Thyroid gland (tissue), 4 donors: ENCODE data around the gene MECR. TPM values are rescaled to one million over a fixed set of nuclear protein-coding genes. Genes with fewer than 3 reads are reported as not detected.

ENCODE experiments used
- DNase-seq, 2 donors: peaks; one replicate each; pipeline ENCODE4 v3.0.0-alpha.2; 2019
- H3K27ac ChIP-seq, 3 donors: fragments of 200-600 bp; sonication (generic); 1 replicate in 2 of 3; 2 replicates in 1 of 3; pipeline ENCODE4 v1.5.1; 2016 to 2019; ENCODE audit warnings: mild to moderate bottlenecking in 1 of 3, moderate library complexity in 1 of 3
- H3K27me3 ChIP-seq: fragments of 200-600 bp; sonication (generic); one replicate; pipeline ENCODE4 v1.5.1; 2019
- H3K36me3 ChIP-seq, 2 donors: fragments of 200-600 bp; sonication (generic); one replicate each; pipeline ENCODE4 v1.5.1; 2016 to 2019
- H3K4me1 ChIP-seq, 2 donors: fragments of 200-600 bp; sonication (generic); one replicate each; pipeline ENCODE4 v1.5.1; 2017 to 2019
- H3K4me3 ChIP-seq, 3 donors: fragments of 200-600 bp; sonication (generic); replicated peaks in 1 of 3; 1 replicate in 2 of 3; 2 replicates in 1 of 3; pipeline ENCODE4 v1.5.1; 2016; ENCODE audit warnings: mild to moderate bottlenecking in 1 of 3
- H3K9me3 ChIP-seq: fragments of 200-600 bp; sonication (generic); one replicate; pipeline ENCODE4 v1.5.1; 2017
- CTCF ChIP-seq, 6 experiments: fragments of 200-600 bp in 3 of 6; fragments of 450-650 bp in 3 of 6; sonication (generic) in 3 of 6; IDR thresholded peaks; one replicate each; pipeline ENCODE4 v1.5.1; 2016 to 2019; ENCODE audit warnings: antibody characterized with exemption in 6 of 6, mild to moderate bottlenecking in 2 of 6, inconsistent platforms in 1 of 6, moderate library complexity in 1 of 6
- POLR2A ChIP-seq, 2 donors: fragments of 450-650 bp; IDR thresholded peaks; one replicate each; pipeline ENCODE4 v1.6.1; 2017; ENCODE audit warnings: antibody characterized with exemption in 2 of 2, mild to moderate bottlenecking in 2 of 2, moderate library complexity in 1 of 2
- WGBS, 2 donors: methylation state at CpG; one replicate each; pipeline ENCODE4 v1.1.5; 2017; 5-methylcytosine and 5-hydroxymethylcytosine counted together
- intact Hi-C: fragments of 100-400 bp; cut with DNase I; formaldehyde crosslinking; loops from one replicate; pipeline ENCODE4 v1.15.1; 2023
- total RNA-seq, 4 donors: library from RNA; depleted of rRNA; stranded (reverse); fragments of >200 nt; gene quantifications; one replicate each; pipeline ENCODE4 v1.2.3, GENCODE V29; 2016

MECR gene
- total RNA-seq, 4 donors from 2014 or later: 10.2 to 30.9 (median 18.0) TPM

GRCh38 chr1:29197590-29197924, 33.2 kb downstream of the MECR start:
- no peak for TF ChIP-seq POLR2A (IDR thresholded peaks at IDR 0.05)
- peak in 3 of 6 experiments; percentile 29 to 42 (median 41) for TF ChIP-seq CTCF (IDR thresholded peaks at IDR 0.05)
- WGBS, 2 donors: 88 to 92% methylated on average over 2 of the region's 2 CpGs

GRCh38 chr1:29196863-29197589, 33.7 kb downstream of the MECR start:
- H3K27ac ChIP-seq: no peak overlapping the region
- intact Hi-C loops: no loop called here
- no peak for DNase-seq
- no peaks in the 10 kb centered on the region for H3K27me3 ChIP-seq
- TF ChIP-seq POLR2A (IDR thresholded peaks at IDR 0.05): no peak
- no peak for TF ChIP-seq CTCF (IDR thresholded peaks at IDR 0.05)
- no peak overlapping the region for H3K4me3 ChIP-seq
- H3K4me1 ChIP-seq: peaks cover 5 to 16% of the 10 kb centered on the region in 2 donors
- 69 to 81% methylated on average over 7 of the region's 7 CpGs for WGBS, 2 donors
- peaks cover 0 to 6% of the 10 kb centered on the region in 2 donors for H3K36me3 ChIP-seq
- H3K9me3 ChIP-seq: no peaks in the 10 kb centered on the region

More at GRCh38 chr1:29197590-29197924, 33.2 kb downstream of the MECR start:
- DNase-seq: peak; percentile 52 to 62
- intact Hi-C loops: no loop called here
- no peak overlapping the region for H3K4me3 ChIP-seq
- H3K27me3 ChIP-seq: no peaks in the 10 kb centered on the region
- H3K27ac ChIP-seq: no peak overlapping the region
- peaks cover 9 to 22% of the 10 kb centered on the region in 2 donors for H3K4me1 ChIP-seq
- H3K36me3 ChIP-seq: peaks cover 0 to 6% of the 10 kb centered on the region in 2 donors
- H3K9me3 ChIP-seq: no peaks in the 10 kb centered on the region

GRCh38 chr1:29195881-29196291, 34.8 kb downstream of the MECR start:
- intact Hi-C loops: no loop called here
- Histone ChIP-seq H3K27me3 (no peaks in the 10 kb centered on the region), H3K9me3 (no peaks in the 10 kb centered on the region), H3K36me3 (peaks cover 0 to 6% of the 10 kb centered on the region in 2 donors), H3K27ac (peak overlapping the region in 1 of 3 donors; percentile 48), H3K4me1 (peaks cover 0 to 10% of the 10 kb centered on the region in 2 donors), H3K4me3 (no peak overlapping the region)
- WGBS, 2 donors: 29 to 31% methylated on average over 8 of the region's 8 CpGs
- DNase-seq: peak; percentile 82 to 85
- TF ChIP-seq CTCF (IDR thresholded peaks at IDR 0.05): no peak
- no peak for TF ChIP-seq POLR2A (IDR thresholded peaks at IDR 0.05)

GRCh38 chr1:29193879-29194455, 36.8 kb downstream of the MECR start:
- WGBS, 2 donors: 97 to 99% methylated on average over 8 of the region's 8 CpGs
- TF ChIP-seq CTCF (IDR thresholded peaks at IDR 0.05): no peak
- no peak for TF ChIP-seq POLR2A (IDR thresholded peaks at IDR 0.05)
- Histone ChIP-seq H3K4me3 (no peak overlapping the region), H3K36me3 (no peaks in the 10 kb centered on the region), H3K27me3 (no peaks in the 10 kb centered on the region), H3K9me3 (no peaks in the 10 kb centered on the region), H3K4me1 (peaks cover 0 to 10% of the 10 kb centered on the region in 2 donors), H3K27ac (no peak overlapping the region)
- intact Hi-C loops: no loop called here
- DNase-seq: no peak

- intact Hi-C loops: no loop called here
- H3K27ac ChIP-seq: no peak overlapping the region
- no peak for DNase-seq
- H3K36me3 ChIP-seq: no peaks in the 10 kb centered on the region
- no peak for TF ChIP-seq POLR2A (IDR thresholded peaks at IDR 0.05)
- H3K27me3 ChIP-seq: no peaks in the 10 kb centered on the region
- H3K4me1 ChIP-seq: peaks cover 0 to under 1% of the 10 kb centered on the region in 2 donors
- no peak overlapping the region for H3K4me3 ChIP-seq
- 84 to 97% methylated on average over 6 of the region's 6 CpGs for WGBS, 2 donors
- H3K9me3 ChIP-seq: no peaks in the 10 kb centered on the region
Observed at GRCh38 chr1:29190718-29191117, 40.0 kb downstream of the MECR start.
